Body of pancreas (tissue), 4 donors: ENCODE results near the gene ANKS3.

ENCODE experiments used
- POLR2A ChIP-seq, 3 donors: fragments of 450-650 bp; IDR thresholded peaks; one replicate each; pipeline ENCODE4 v1.6.1; 2016; ENCODE audit warnings: antibody characterized with exemption in 3 of 3, mild to moderate bottlenecking in 2 of 3
- TF ChIP-seq, protein P1 (sequence below), 7 experiments: fragments of 450-650 bp in 4 of 7; fragments of 200-600 bp in 3 of 7; sonication (generic) in 3 of 7; IDR thresholded peaks; one replicate each; pipeline ENCODE4 v1.5.1; 2016 to 2019; ENCODE audit warnings: antibody characterized with exemption in 7 of 7

DNA sequence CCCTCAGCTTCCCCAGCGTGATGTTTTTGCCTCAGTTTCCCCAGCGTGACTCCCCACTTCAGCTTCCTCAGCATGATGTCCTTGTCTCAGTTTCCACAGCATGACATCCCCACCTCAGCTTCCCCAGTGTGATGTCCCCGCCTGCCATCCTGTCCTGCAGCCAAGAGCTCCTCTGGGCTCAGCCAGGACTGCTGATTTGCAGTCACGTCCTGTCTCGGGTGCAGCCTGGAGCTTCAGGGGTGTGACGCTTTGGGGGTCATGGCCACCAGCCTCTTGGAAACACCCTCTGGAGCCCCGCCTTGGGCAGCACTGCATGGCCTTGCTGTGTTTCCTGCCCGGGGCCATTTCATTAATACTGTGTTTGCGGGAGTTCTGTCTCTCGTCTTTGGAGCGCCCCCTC, 57.2 kb downstream of the ANKS3 start:
- TF ChIP-seq, protein P1, sequence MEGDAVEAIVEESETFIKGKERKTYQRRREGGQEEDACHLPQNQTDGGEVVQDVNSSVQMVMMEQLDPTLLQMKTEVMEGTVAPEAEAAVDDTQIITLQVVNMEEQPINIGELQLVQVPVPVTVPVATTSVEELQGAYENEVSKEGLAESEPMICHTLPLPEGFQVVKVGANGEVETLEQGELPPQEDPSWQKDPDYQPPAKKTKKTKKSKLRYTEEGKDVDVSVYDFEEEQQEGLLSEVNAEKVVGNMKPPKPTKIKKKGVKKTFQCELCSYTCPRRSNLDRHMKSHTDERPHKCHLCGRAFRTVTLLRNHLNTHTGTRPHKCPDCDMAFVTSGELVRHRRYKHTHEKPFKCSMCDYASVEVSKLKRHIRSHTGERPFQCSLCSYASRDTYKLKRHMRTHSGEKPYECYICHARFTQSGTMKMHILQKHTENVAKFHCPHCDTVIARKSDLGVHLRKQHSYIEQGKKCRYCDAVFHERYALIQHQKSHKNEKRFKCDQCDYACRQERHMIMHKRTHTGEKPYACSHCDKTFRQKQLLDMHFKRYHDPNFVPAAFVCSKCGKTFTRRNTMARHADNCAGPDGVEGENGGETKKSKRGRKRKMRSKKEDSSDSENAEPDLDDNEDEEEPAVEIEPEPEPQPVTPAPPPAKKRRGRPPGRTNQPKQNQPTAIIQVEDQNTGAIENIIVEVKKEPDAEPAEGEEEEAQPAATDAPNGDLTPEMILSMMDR (IDR thresholded peaks at IDR 0.05) = no peak
- TF ChIP-seq POLR2A (IDR thresholded peaks at IDR 0.05) = no peak
